K562 (cell line): Measurements from ENCODE around the gene ICA1. TPM values are rescaled to one million over a fixed set of nuclear protein-coding genes. Genes with fewer than 3 reads are reported as not detected.
A peak's percentile ranks its signal among the peaks of the same experiment; 100 is the strongest.

ENCODE experiments used
- ATAC-seq: fragments of 200-7000 bp; cut with Tn5 transposase; 3 replicates; pipeline ENCODE4 v1.9.1; 2020; ENCODE audit warnings: moderate library complexity
- BruUV-seq: library from RNA; stranded (reverse); fragments of 400-500 nt; replicated peaks from 2 replicates; lab custom pipeline; 2021; lab: Mats Ljungman, UMichigan
- CTCF ChIA-PET: fragments of 300-600 bp; formaldehyde crosslinking; extraction: SDS; loops from one replicate; lab custom pipeline; 2021; ENCODE audit warnings: low intra/inter-chr PET ratio; lab: Yijun Ruan, JAX
- POLR2A ChIA-PET: fragments of 300-600, 350-650 bp; sonication (Branson Sonifier 250); formaldehyde crosslinking; extraction: SDS; loops from one replicate; lab custom pipeline; 2021; ENCODE audit warnings: antibody characterized with exemption, inconsistent platforms; lab: Yijun Ruan, JAX
- DNase-seq, 4 experiments: peaks; one replicate each; pipeline versions ENCODE4 v3.0.0 to v3.0.0-alpha.2; 2011 to 2018; ENCODE audit warnings: low spot score in 3 of 4, mixed read lengths in 3 of 4; ENCODE audit errors: extremely low read depth in 1 of 4
- FAIRE-seq: peaks from 2 replicates; lab custom pipeline; 2011; peaks lifted over from hg19 to GRCh38; lab: Jason Lieb, UNC
- H2AFZ ChIP-seq: 2 replicates; pipeline ENCODE4 v1.6.0; 2011; ENCODE audit warnings: low read depth, low read length, control low read depth, inconsistent platforms
- H3K27ac ChIP-seq: fragments of 200-600 bp; 3 replicates; pipeline ENCODE4 v1.8.0; 2011; ENCODE audit warnings: low read depth, mild to moderate bottlenecking, control low read depth, inconsistent platforms, low read length, moderate library complexity, mixed read lengths; ENCODE audit errors: extremely low read depth
- H3K27me3 ChIP-seq, 2 experiments: fragments of 300-600 bp in 1 of 2; 2 replicates in 1 of 2; 3 replicates in 1 of 2; pipeline versions ENCODE4 v1.6.0 to v1.8.0; 2011; ENCODE audit warnings: inconsistent platforms in 2 of 2, low read length in 2 of 2, mild to moderate bottlenecking in 1 of 2, mixed read lengths in 1 of 2, moderate library complexity in 1 of 2; ENCODE audit not compliant: control insufficient read depth in 2 of 2, insufficient read depth in 2 of 2
- H3K36me3 ChIP-seq: fragments of 300-600 bp; 3 replicates; pipeline ENCODE4 v1.8.0; 2011; ENCODE audit warnings: mild to moderate bottlenecking, low read length, inconsistent platforms; ENCODE audit not compliant: control insufficient read depth, insufficient read depth
- H3K4me1 ChIP-seq, 2 experiments: fragments of 200-600 bp in 1 of 2; replicated peaks in 1 of 2; 2 replicates in 1 of 2; 3 replicates in 1 of 2; pipeline versions ENCODE4 v1.5.1 to v1.8.0; 2011; ENCODE audit warnings: inconsistent platforms in 2 of 2, low read length in 2 of 2, mild to moderate bottlenecking in 1 of 2, mixed read lengths in 1 of 2, moderate library complexity in 1 of 2; ENCODE audit not compliant: control insufficient read depth in 2 of 2, insufficient read depth in 2 of 2
- H3K4me2 ChIP-seq: 2 replicates; pipeline ENCODE4 v1.6.1; 2011; ENCODE audit warnings: low read length, control low read depth, inconsistent platforms, mixed read lengths; ENCODE audit not compliant: insufficient read depth
- H3K4me3 ChIP-seq: fragments of 200-600 bp; sonication (generic), shearing (Covaris generic); 2 replicates; pipeline ENCODE4 v1.5.1; 2016; ENCODE audit warnings: control low read depth, inconsistent platforms
- H3K79me2 ChIP-seq: fragments of 200-600 bp; 3 replicates; pipeline ENCODE4 v1.8.0; 2011; ENCODE audit warnings: low read length, inconsistent platforms; ENCODE audit not compliant: control insufficient read depth, insufficient read depth
- H3K9ac ChIP-seq, 2 experiments: 2 replicates each; pipeline versions ENCODE4 v1.6.0 to v1.6.1; 2011; ENCODE audit warnings: low read depth in 2 of 2, low read length in 2 of 2, control low read depth in 1 of 2, inconsistent platforms in 1 of 2, mild to moderate bottlenecking in 1 of 2, mixed read lengths in 1 of 2; ENCODE audit not compliant: insufficient read depth in 1 of 2
- H3K9me1 ChIP-seq: one replicate; pipeline ENCODE4 v1.6.0; 2011; ENCODE audit warnings: inconsistent platforms, mild to moderate bottlenecking, low read length, moderate library complexity; ENCODE audit not compliant: control insufficient read depth, insufficient read depth
- H3K9me3 ChIP-seq: replicated peaks from 2 replicates; pipeline ENCODE4 v1.5.1; 2011; ENCODE audit warnings: low read depth, low read length, inconsistent platforms; ENCODE audit not compliant: control insufficient read depth, insufficient read depth
- H4K20me1 ChIP-seq: replicated peaks from 2 replicates; pipeline ENCODE4 v1.6.1; 2011; ENCODE audit warnings: low read length, inconsistent platforms, mixed read lengths; ENCODE audit not compliant: control insufficient read depth, insufficient read depth
- C11orf30 ChIP-seq: fragments of 450-650 bp; IDR thresholded peaks from 2 replicates; pipeline ENCODE4 v1.6.1; 2016; ENCODE audit warnings: low read depth, mild to moderate bottlenecking
- CBX8 ChIP-seq: fragments of 200-600 bp; sonication (generic); IDR thresholded peaks from 2 replicates; pipeline ENCODE4 v1.6.1; 2012; ENCODE audit warnings: borderline replicate concordance, mixed run types, low read depth, mild to moderate bottlenecking, moderate library complexity, mixed read lengths, low read length, control low read depth, inconsistent platforms; ENCODE audit not compliant: poor library complexity, severe bottlenecking; ENCODE audit errors: extremely low read depth
- FOXJ3 ChIP-seq: sonication (generic); formaldehyde crosslinking; IDR thresholded peaks from 2 replicates; pipeline ENCODE4 v1.4.0; 2020; ENCODE audit warnings: mild to moderate bottlenecking, missing genetic modification reagents
- HNRNPL ChIP-seq: fragments of 200-400 bp; formaldehyde crosslinking; IDR thresholded peaks from 2 replicates; pipeline ENCODE4 v1.6.1; 2017; ENCODE audit warnings: low read depth, mild to moderate bottlenecking, low read length
- MAX ChIP-seq: sonication (generic); formaldehyde crosslinking; IDR thresholded peaks from 2 replicates; pipeline ENCODE4 v1.9.0; 2022; ENCODE audit warnings: mild to moderate bottlenecking, missing genetic modification reagents
- PPARD ChIP-seq: fragments of 250-450 bp; sonication (Bioruptor Pico); IDR thresholded peaks from 2 replicates; pipeline ENCODE4 v1.8.0; 2022; ENCODE audit warnings: inconsistent platforms, mild to moderate bottlenecking, moderate library complexity
- PTTG1 ChIP-seq: fragments of 450-650 bp; IDR thresholded peaks from 2 replicates; pipeline ENCODE4 v1.6.1; 2016; ENCODE audit warnings: low read depth, mild to moderate bottlenecking, missing genetic modification characterization, missing compliant biosample characterization
- ZFX ChIP-seq: sonication (generic); formaldehyde crosslinking; IDR thresholded peaks from 2 replicates; pipeline ENCODE4 v1.8.0; 2022; ENCODE audit warnings: mild to moderate bottlenecking, missing genetic modification reagents, moderate library complexity
- ZNF639 ChIP-seq, 2 experiments: fragments of 200-800 bp in 1 of 2; sonication (Bioruptor generic) in 1 of 2; sonication (generic) in 1 of 2; formaldehyde crosslinking in 1 of 2; IDR thresholded peaks in 1 of 2; conservative IDR thresholded peaks in 1 of 2; 2 replicates each; pipeline versions ENCODE4 v1.5.0 to v1.6.1; 2016 to 2020; ENCODE audit warnings: missing compliant biosample characterization in 1 of 2, missing genetic modification characterization in 1 of 2, missing genetic modification reagents in 1 of 2
- WGBS: fragments of 100-300 bp; shearing (Covaris generic); methylation state at CpG from one replicate; pipeline ENCODE4 v1.1.6; 2016; ENCODE audit warnings: low coverage, mixed read lengths; ENCODE audit not compliant: insufficient coverage; ENCODE audit errors: missing lambda C conversion rate; 5-methylcytosine and 5-hydroxymethylcytosine counted together
- in situ Hi-C: fragments of 300-500 bp; cut with MboI; formaldehyde crosslinking; loops from 4 replicates; pipeline ENCODE4 v1.15.0; 2018; ENCODE audit warnings: inconsistent platforms, mixed read lengths
- intact Hi-C: fragments of 100-400 bp; cut with micrococcal nuclease; formaldehyde crosslinking; loops from 2 replicates; pipeline ENCODE4 v1.14.2; 2022
- polyA plus RNA-seq, 8 experiments: library from polyadenylated mRNA; depleted of rRNA in 4 of 8; stranded (reverse) in 5 of 8; unstranded in 3 of 8; fragments of >200 nt; fragmentation: Nextera tagmentation in 2 of 8; fragmentation: Illumina TruSeq in 1 of 8; extraction: Ambion mirVana in 2 of 8; extraction: Trizol in 1 of 8; gene quantifications; 2 replicates each; pipeline versions ENCODE4 v1.2.1 to v1.2.3, GENCODE V29; 2011 to 2014; ENCODE audit warnings: inconsistent platforms in 1 of 8, missing spikeins in 1 of 8
- total RNA-seq, 7 experiments: library from RNA; depleted of rRNA in 6 of 7; stranded (reverse); fragments of >200 nt in 6 of 7; fragmentation: Illumina TruSeq in 2 of 7; extraction: Trizol in 2 of 7; gene quantifications; 2 replicates each; pipeline versions ENCODE4 v1.2.1 to v1.2.3, GENCODE V29; 2011 to 2021; ENCODE audit warnings: low replicate concordance in 1 of 7
- TF ChIP-seq, protein P1 (sequence below): fragments of 250-450 bp; sonication (Bioruptor Pico); IDR thresholded peaks from 2 replicates; pipeline ENCODE4 v1.9.0; 2021; ENCODE audit warnings: mild to moderate bottlenecking
- TF ChIP-seq, protein P2 (sequence below): sonication (generic); formaldehyde crosslinking; IDR thresholded peaks from 2 replicates; pipeline ENCODE4 v1.8.0; 2023; ENCODE audit warnings: mild to moderate bottlenecking, missing genetic modification reagents

ICA1 gene
- total and polyA plus RNA-seq, 9 of the 15 experiments (the other 6 are each of a cell fraction or from before 2014, with no cell fraction given): 7.1 to 22.3 (median 16.4) TPM

DNA sequence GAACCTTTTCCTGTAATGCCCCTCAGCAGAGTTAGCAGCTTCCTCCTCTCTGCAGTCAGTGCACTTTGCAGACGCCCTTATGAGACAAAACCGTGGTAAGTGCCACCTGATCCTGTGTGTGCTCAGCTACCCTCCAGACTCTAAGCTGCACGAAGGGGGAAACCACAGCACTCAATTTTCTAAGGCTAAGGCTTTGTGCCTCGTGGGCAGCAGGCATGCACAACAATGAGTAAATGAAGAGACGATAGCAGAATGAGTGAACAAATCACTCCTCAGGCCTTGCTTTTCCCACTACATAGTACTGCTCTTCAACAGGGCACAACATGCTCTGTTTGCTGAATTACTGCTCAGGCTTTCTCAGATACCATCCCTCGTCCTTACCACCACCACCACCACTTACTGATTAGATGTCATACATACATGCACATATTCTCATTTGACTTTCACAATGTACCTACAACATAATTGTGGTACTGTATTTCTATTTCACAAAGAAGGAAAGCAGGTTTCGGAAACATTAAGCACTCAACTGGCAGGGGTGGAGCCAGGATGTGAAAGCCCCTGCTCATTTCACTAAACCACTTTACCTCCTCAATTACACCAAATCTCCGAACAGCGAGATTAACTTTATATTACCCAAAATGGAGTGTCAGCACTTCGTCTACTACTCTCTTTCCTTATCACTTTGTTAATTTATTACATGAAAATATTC lies 85.4 kb downstream of the ICA1 start:
- Histone ChIP-seq H3K4me2 (no peak overlapping the region), H3K36me3 (no peaks in the 10 kb centered on the region), H3K9ac (no peak overlapping the region), H3K4me3 (no peak overlapping the region), H3K9me3 (no peaks in the 10 kb centered on the region), H3K27ac (peak overlapping the region; percentile 24; the same call in 1 of the 3 replicates), H3K4me1 (peaks cover 0 to 22% of the 10 kb centered on the region in 2 experiments; a peak in 4 of 5 replicates), H3K27me3 (no peaks in the 10 kb centered on the region), H2AFZ (peak overlapping the region; percentile 47; the same call in 1 of the 2 replicates), H4K20me1 (no peaks in the 10 kb centered on the region), H3K9me1 (no peaks in the 10 kb centered on the region), H3K79me2 (no peaks in the 10 kb centered on the region)
- in situ Hi-C loops: no loop called here
- intact Hi-C loops: no loop called here
- BruUV-seq: no TSS peak
- no peak for TF ChIP-seq HNRNPL
- peak; percentile 30; the same call in 1 of the 2 replicates for TF ChIP-seq MAX (CRISPR knock-in tag)
- 0 out of 2 replicates have a peak, but pooled peaks have one; percentile 44 for TF ChIP-seq PTTG1 (tag)
- TF ChIP-seq, protein P1, sequence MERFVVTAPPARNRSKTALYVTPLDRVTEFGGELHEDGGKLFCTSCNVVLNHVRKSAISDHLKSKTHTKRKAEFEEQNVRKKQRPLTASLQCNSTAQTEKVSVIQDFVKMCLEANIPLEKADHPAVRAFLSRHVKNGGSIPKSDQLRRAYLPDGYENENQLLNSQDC (CRISPR knock-in tag): no peak
- TF ChIP-seq, protein P2, sequence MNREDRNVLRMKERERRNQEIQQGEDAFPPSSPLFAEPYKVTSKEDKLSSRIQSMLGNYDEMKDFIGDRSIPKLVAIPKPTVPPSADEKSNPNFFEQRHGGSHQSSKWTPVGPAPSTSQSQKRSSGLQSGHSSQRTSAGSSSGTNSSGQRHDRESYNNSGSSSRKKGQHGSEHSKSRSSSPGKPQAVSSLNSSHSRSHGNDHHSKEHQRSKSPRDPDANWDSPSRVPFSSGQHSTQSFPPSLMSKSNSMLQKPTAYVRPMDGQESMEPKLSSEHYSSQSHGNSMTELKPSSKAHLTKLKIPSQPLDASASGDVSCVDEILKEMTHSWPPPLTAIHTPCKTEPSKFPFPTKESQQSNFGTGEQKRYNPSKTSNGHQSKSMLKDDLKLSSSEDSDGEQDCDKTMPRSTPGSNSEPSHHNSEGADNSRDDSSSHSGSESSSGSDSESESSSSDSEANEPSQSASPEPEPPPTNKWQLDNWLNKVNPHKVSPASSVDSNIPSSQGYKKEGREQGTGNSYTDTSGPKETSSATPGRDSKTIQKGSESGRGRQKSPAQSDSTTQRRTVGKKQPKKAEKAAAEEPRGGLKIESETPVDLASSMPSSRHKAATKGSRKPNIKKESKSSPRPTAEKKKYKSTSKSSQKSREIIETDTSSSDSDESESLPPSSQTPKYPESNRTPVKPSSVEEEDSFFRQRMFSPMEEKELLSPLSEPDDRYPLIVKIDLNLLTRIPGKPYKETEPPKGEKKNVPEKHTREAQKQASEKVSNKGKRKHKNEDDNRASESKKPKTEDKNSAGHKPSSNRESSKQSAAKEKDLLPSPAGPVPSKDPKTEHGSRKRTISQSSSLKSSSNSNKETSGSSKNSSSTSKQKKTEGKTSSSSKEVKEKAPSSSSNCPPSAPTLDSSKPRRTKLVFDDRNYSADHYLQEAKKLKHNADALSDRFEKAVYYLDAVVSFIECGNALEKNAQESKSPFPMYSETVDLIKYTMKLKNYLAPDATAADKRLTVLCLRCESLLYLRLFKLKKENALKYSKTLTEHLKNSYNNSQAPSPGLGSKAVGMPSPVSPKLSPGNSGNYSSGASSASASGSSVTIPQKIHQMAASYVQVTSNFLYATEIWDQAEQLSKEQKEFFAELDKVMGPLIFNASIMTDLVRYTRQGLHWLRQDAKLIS (CRISPR knock-in tag): peak; percentile 20; the same call in 1 of the 2 replicates
- no peak for TF ChIP-seq CBX8
- peak; percentile 39; the same call in 1 of the 2 replicates for TF ChIP-seq ZFX (CRISPR knock-in tag)
- TF ChIP-seq C11orf30: 0 out of 2 replicates have a peak, but pooled peaks have one; percentile 18
- TF ChIP-seq FOXJ3 (CRISPR knock-in tag): no peak
- TF ChIP-seq ZNF639 (CRISPR knock-in tag; conservative IDR thresholded peaks at IDR 0.05 in 1 of 2, IDR thresholded peaks at IDR 0.05 in 1 of 2): 0 out of 4 replicates have a peak, but pooled peaks of 1 of the 2 experiments have one; percentile 41
- TF ChIP-seq PPARD (CRISPR knock-in tag): no peak
- peak; percentile 54 for ATAC-seq
- no peak for DNase-seq
- FAIRE-seq: no peak
- CTCF ChIA-PET: interaction anchor here (0.6 kb wide), 1 partner anchor 9 kb away, joined by 3 read pairs; no protein-coding TSS in a partner anchor
- POLR2A ChIA-PET: interaction anchor here (1.2 to 1.3 kb wide), 3 partner anchors 10 to 536 kb away, joined by 3 read pairs; partner anchors contain the start of gene UMAD1
- WGBS: 60% methylated on average over 10 of the region's 10 CpGs
